ENCODE data around the gene DGUOK. TPM values are rescaled to one million over a fixed set of nuclear protein-coding genes. Genes with fewer than 3 reads are reported as not detected.
A peak's percentile ranks its signal among the peaks of the same experiment; 100 is the strongest.

Gene DGUOK
- total and polyA plus RNA-seq, 2 experiments from 2014 or later, result 68.4 to 287 TPM

DNA sequence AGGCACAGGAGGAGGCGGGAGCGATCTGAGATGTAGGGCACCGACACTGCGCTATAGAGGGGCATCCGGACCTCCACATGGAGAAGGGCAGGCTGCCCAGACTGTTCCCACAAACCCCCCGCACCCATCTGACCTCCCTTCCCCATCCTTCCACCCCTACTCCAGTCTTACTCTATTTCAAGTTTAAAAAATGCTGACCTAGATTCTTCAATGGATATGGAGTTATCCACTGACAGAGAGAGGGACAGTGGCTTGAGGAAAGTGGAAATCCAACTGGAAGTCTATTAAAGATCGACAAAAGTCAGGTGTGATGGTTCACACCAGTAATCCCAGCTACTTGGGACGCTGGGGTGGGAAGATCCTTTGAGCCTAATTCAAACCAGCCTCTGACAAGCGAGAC, 5.1 kb upstream of the DGUOK start (continued):
- TF ChIP-seq ETS1 (IDR thresholded peaks at IDR 0.05) (no peak), CREB1 (CRISPR knock-in tag; IDR thresholded peaks at IDR 0.05; ENCODE audit: low read depth) (no peak), REST (IDR thresholded peaks at IDR 0.05; ENCODE audit: unreplicated experiment) (no peak), ZNF114 (CRISPR knock-in tag; IDR thresholded peaks at IDR 0.05) (no peak), ZNF331 (CRISPR knock-in tag; IDR thresholded peaks at IDR 0.05; ENCODE audit: low read depth) (no peak), NANOG (IDR thresholded peaks at IDR 0.05; ENCODE audit: borderline replicate concordance) (no peak), JUNB (IDR thresholded peaks at IDR 0.05; ENCODE audit: unreplicated experiment) (no peak)

DNA sequence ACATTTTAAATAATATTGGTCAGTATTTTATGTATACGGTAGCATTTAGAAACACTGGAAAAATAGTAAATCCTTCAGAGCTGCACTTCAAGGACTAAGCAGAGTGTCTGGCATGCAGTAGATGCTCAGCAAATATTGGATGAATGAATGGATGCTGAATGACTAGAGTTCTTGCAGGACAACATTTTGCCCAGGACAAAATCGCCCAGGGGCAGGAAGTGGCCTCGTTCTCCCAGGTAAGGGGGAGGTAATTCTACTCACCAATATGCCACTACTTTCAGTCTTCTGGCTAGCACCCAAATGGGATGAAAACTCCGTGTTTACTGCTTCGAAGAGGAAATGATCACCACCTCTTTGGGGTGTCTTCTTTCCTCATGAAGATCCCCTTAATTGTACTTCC, 4.0 kb upstream of the DGUOK start:
- TF ChIP-seq ETS1 (IDR thresholded peaks at IDR 0.05) (no peak), CREB1 (CRISPR knock-in tag; IDR thresholded peaks at IDR 0.05; ENCODE audit: low read depth) (no peak), CTCF (conservative IDR thresholded peaks at IDR 0.05; ENCODE audit: low read depth in 2 of 2) (no peak), ZNF331 (CRISPR knock-in tag; IDR thresholded peaks at IDR 0.05; ENCODE audit: low read depth) (no peak)
- H3K79me2 ChIP-seq (replicated peaks; ENCODE audit: insufficient read depth), result peaks cover 8% of the 10 kb centered on the region
- H3K4me3 ChIP-seq, result no peak overlapping the region

More for the DNA sequence above, 4.0 kb upstream of the DGUOK start:
- no peak for ATAC-seq
- Histone ChIP-seq H3F3A (replicated peaks; ENCODE audit: low read depth) (no peaks in the 10 kb centered on the region), H3K27me3 (ENCODE audit: insufficient read depth) (no peaks in the 10 kb centered on the region), H3K4me1 (ENCODE audit: insufficient read depth) (peaks cover 14% of the 10 kb centered on the region), H3K4me2 (no peak overlapping the region), H4K20me1 (replicated peaks; ENCODE audit: insufficient read depth) (no peaks in the 10 kb centered on the region), H2AFZ (peak overlapping the region; percentile 60; the same call in 1 of the 2 replicates), H3K27ac (ENCODE audit: low read depth) (no peak overlapping the region), H3K36me3 (ENCODE audit: insufficient read depth) (no peaks in the 10 kb centered on the region), H3K9me2 (ENCODE audit: insufficient read depth) (no peaks in the 10 kb centered on the region)
- Mint-ChIP-seq H3K9me3 (no peaks in the 10 kb centered on the region), H3K27ac (no peak overlapping the region), H3K4me1 (peaks cover 13% of the 10 kb centered on the region), H3K36me3 (ENCODE audit: low read depth) (no peaks in the 10 kb centered on the region), H3K4me3 (no peak overlapping the region), H3K27me3 (ENCODE audit: insufficient read depth, low read depth, poor library complexity) (no peaks in the 10 kb centered on the region)
- DNase-seq (ENCODE audit: low spot score), result no peak

Data from GM23338 (cell line).